Measurements from ENCODE around the gene ATP1A4.

GRCh38 chr1:160168609-160169369 lies 17.4 kb downstream of the ATP1A4 start:
- TF ChIP-seq NFYB (CRISPR knock-in tag; IDR thresholded peaks at IDR 0.05) (no peak), BRF2 (CRISPR knock-in tag; IDR thresholded peaks at IDR 0.05) (no peak)

All from HepG2 (cell line).